GM19099 (cell line): ENCODE data around the gene TRAM2.

Experiments used
- POLR2A ChIP-seq: IDR thresholded peaks from 3 replicates; pipeline ENCODE4 v1.6.1; 2011; ENCODE audit warnings: low read depth; ENCODE audit not compliant: insufficient read length; ENCODE audit errors: extremely low read depth

Gene TRAM2

GRCh38 chr6:52548353-52548713 lies 28.5 kb downstream of the TRAM2 start:
- no peak for TF ChIP-seq POLR2A

- TF ChIP-seq POLR2A, result no peak
Observed at GRCh38 chr6:52547647-52548352, 29.1 kb downstream of the TRAM2 start.

- TF ChIP-seq POLR2A, result no peak
Observed at GRCh38 chr6:52546678-52547077, 30.2 kb downstream of the TRAM2 start.

GRCh38 chr6:52546192-52546591 lies 30.7 kb downstream of the TRAM2 start:
- TF ChIP-seq POLR2A, result no peak

GRCh38 chr6:52545406-52546119 lies 31.3 kb downstream of the TRAM2 start:
- TF ChIP-seq POLR2A, result no peak

GRCh38 chr6:52544602-52545405 lies 32.1 kb downstream of the TRAM2 start:
- no peak for TF ChIP-seq POLR2A

GRCh38 chr6:52543729-52544601 lies 32.9 kb downstream of the TRAM2 start:
- TF ChIP-seq POLR2A, result no peak

GRCh38 chr6:52543262-52543661 lies 33.6 kb downstream of the TRAM2 start:
- TF ChIP-seq POLR2A, result no peak

GRCh38 chr6:52541135-52541534 lies 35.7 kb downstream of the TRAM2 start:
- no peak for TF ChIP-seq POLR2A

GRCh38 chr6:52540286-52540902 lies 36.5 kb downstream of the TRAM2 start:
- no peak for TF ChIP-seq POLR2A

- TF ChIP-seq POLR2A, result no peak
Observed at GRCh38 chr6:52539607-52540006, 37.3 kb downstream of the TRAM2 start.

GRCh38 chr6:52538901-52539354 lies 37.9 kb downstream of the TRAM2 start:
- no peak for TF ChIP-seq POLR2A

GRCh38 chr6:52538252-52538900 lies 38.5 kb downstream of the TRAM2 start:
- TF ChIP-seq POLR2A, result no peak
